HL-60/S4 treated with phorbol 12-myristate 13-acetate at 8.2 ng/mL for 4 days and 3 days (cell line): ENCODE measurements around the gene LRRFIP1.

Experiments used
- in situ Hi-C: fragments of 300-500 bp; cut with MboI; formaldehyde crosslinking; loops from 2 replicates; pipeline ENCODE4 v1.15.0; 2022; ENCODE audit warnings: low sequenced_read_pairs

LRRFIP1 gene

GRCh38 chr2:237701033-237701858 is 73.9 kb downstream of the LRRFIP1 start:
- in situ Hi-C loops: no loop called here

DNA sequence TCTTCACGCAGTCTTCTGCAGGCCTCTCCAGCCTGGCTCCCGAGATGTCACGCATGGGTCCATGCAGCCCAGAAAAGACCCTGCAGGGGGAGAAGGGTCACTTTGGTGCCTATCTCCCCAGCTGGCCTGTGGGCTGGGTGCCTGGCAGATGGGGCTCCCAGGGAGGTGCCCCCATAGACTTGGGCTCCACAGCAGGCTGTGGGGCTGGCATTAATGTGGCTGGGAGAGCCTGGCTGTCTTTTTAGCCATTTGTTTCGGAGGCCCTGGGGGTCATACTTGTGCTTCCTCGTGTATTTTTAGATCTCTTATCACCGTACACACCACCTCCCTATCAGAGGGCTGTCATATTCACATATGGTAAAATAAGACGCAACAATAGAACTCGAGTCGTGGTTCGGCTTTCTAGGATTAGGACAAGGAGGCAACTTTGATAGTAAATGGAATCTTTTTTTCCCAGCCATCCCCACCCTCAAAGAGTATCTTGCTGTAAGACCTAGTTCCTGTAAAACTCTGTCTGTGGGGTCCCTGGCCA is 74.5 kb downstream of the LRRFIP1 start:
- in situ Hi-C loops: no loop called here

DNA sequence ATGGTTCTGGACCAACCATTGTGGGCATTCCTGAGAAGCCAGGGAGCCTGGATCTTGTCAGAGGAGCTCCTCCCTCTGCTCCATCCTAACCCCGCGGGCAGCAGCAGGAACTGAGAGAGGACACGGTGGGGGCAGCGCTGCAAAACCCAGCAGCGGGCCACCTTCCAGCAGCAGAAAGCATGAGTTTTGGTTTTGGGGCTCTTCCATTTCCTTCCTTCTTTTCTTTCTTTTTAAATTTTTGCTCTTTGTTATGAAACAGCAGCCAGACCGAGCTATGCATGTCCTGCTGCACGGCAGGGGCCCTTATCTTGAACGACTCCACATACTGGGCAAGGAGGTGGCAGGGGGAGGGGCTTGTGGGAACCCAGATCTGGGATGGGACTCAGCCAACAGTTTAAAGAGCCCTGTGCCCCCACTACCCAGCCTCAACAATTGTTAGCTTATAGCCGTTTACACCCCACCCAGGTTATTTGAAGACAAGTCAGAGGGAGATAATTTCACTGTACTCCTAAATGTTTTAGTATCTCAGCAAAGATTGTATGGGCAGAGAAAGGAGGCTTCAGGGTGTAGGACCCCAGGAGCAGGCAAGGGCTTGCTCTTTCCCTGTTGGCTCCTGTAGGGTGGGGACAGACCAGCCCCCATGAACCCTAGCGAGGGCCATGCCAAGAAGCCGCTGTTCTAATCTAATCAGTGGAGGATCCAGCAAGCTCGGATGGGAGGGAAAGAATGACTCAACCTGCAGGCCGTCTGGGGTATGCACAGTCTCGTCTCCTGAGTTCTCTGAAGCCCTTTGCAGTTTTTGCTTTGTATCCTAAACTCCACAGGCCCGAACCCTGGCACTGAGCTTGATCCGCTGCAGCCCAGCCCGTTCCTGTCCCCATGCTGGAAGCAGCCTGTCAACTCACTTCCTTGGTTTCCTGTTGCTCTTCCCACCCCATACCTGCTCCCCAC is 75.3 kb downstream of the LRRFIP1 start:
- in situ Hi-C loops: no loop called here

- in situ Hi-C loops: no loop called here
Measured at GRCh38 chr2:237704501-237705434, 77.4 kb downstream of the LRRFIP1 start.

DNA sequence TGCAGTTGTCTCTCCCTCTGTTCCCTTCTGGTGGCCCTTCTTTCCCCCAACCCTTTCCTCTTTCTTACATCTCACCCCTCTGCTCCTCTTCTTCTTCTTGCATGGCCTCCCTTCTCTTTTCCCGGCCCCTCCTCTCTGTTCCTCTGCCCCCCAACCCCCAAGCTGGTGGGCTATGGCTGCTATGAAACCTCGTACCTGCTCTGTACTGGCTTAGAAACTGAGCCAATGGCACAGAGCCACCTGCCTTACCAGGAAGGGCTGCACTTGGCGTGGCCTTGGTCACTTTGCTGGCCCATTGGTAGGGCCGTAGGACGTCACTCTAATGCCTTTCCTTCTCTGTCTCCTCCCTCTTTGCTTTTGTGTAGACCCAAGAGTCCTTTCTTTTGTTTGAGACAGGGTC is 78.9 kb downstream of the LRRFIP1 start:
- in situ Hi-C loops: no loop called here

- in situ Hi-C loops: no loop called here
Measured at GRCh38 chr2:237708065-237708398, 80.6 kb downstream of the LRRFIP1 start.

GRCh38 chr2:237708491-237708890 is 81.1 kb downstream of the LRRFIP1 start:
- in situ Hi-C loops: no loop called here

- in situ Hi-C loops: no loop called here
Measured at GRCh38 chr2:237708961-237709360, 81.6 kb downstream of the LRRFIP1 start.

GRCh38 chr2:237711458-237712150 is 84.2 kb downstream of the LRRFIP1 start:
- in situ Hi-C loops: no loop called here

- in situ Hi-C loops: no loop called here
Measured at GRCh38 chr2:237712477-237713377, 85.3 kb downstream of the LRRFIP1 start.

DNA sequence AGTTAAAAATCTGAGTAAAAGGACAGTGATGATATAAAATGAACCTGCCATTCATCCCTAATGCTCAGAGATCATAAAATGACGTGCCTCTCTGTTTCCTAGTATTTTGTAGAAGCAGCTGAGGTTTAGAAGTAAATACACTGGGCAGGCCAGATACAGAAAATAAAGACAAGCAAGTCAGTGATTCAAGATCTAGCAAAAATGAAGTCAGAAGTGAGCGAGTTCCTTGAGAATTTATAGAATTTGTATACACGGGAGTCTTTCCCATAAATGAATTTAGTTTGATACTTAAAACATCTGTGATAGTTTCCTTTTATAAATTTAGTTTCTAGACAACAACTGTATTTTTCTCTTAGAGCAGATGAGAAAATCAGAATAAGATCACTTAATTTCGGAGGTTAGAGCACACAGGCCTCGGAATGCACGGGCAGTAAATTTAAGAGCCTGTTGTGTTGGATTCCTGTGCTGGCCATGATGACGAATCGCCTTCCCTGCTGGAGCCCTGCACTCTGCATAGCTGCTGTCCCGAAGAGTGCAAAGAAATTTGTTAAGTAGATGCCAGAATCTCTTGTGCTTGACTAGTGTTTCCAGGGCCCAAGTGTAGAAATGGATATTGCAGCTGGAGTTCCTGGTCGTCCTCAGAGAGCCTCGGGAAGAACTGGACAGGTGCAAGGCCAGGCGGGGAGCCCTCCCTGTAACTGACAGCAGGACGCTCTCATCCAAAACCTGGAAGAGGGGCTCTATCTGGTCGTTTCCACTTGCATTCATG is 87.5 kb downstream of the LRRFIP1 start:
- in situ Hi-C loops: no loop called here

DNA sequence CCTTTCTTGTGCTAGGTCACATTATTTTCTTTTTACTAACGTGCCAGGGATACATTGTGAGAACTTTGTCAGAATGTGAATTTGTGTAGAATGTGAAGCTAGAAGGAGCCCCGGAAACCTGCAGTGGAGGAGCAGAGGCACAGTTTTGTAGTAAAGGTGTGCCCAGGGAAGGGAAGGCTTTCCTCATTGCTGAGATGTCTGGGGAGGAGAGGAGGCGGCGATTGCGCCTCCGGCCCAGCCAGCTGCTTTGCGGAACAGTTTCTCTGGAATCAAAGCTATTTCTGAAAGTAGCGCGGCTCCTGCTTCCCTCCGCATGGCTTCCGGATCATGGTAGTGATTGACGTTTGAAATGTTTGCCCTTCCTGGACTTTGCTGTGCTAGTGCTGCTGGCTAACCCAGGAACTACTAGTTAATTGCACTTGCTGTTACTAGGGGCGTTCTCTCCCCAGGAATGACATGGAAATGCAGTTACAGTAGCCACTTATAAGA is 88.1 kb downstream of the LRRFIP1 start:
- in situ Hi-C loops: no loop called here

- in situ Hi-C loops: no loop called here
Measured at GRCh38 chr2:237716011-237716410, 88.6 kb downstream of the LRRFIP1 start.

- in situ Hi-C loops: no loop called here
Measured at GRCh38 chr2:237717366-237718276, 90.2 kb downstream of the LRRFIP1 start.

GRCh38 chr2:237718277-237718634 is 90.9 kb downstream of the LRRFIP1 start:
- in situ Hi-C loops: no loop called here

DNA sequence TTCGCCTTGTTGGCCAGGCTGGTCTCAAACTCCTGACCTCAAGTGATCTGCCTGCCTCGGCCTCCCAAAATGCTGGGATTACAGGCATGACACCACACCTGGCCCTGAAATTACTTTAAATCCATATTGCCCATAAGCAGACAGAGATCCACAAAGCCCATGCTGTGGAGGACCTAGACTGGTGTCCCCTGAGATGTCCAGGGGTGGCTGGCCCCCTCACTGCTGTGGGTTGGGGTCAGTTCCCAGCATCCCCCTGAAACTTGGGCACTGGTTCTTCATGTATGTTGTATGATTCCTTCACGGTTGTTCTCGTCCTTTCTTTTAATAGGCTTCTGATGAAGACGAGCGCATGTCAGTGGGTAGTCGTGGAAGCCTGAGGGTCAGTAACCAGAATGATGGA is 93.1 kb downstream of the LRRFIP1 start:
- in situ Hi-C loops: no loop called here

GRCh38 chr2:237720957-237721356 is 93.6 kb downstream of the LRRFIP1 start:
- in situ Hi-C loops: no loop called here
